Endodermal cell (in vitro differentiated cells): Measurements from ENCODE around the gene RIPOR2. TPM values are rescaled to one million over a fixed set of nuclear protein-coding genes. Genes with fewer than 3 reads are reported as not detected.

Experiments
- DNase-seq: peaks from one replicate; pipeline ENCODE4 v3.0.0-alpha.2; 2017
- H3K27ac ChIP-seq: 2 replicates; pipeline ENCODE4 v1.5.1; 2013; ENCODE audit warnings: mild to moderate bottlenecking, low read depth, low read length, moderate library complexity
- H3K27me3 ChIP-seq: 2 replicates; pipeline ENCODE4 v1.6.1; 2013; ENCODE audit warnings: mild to moderate bottlenecking, low read length, moderate library complexity; ENCODE audit not compliant: insufficient read depth, control insufficient read depth, poor library complexity, severe bottlenecking
- H3K36me3 ChIP-seq: 2 replicates; pipeline ENCODE4 v1.7.0; 2013; ENCODE audit warnings: mild to moderate bottlenecking, low read length, moderate library complexity; ENCODE audit not compliant: control insufficient read depth, insufficient read depth
- H3K4me1 ChIP-seq: one replicate; pipeline ENCODE4 v1.7.0; 2013; ENCODE audit warnings: low read length; ENCODE audit not compliant: control insufficient read depth, insufficient read depth
- H3K4me3 ChIP-seq: 2 replicates; pipeline ENCODE4 v1.5.1; 2013; ENCODE audit warnings: mild to moderate bottlenecking, low read length, moderate library complexity
- H3K9ac ChIP-seq: 2 replicates; pipeline ENCODE4 v1.6.1; 2013; ENCODE audit warnings: mild to moderate bottlenecking, low read length, moderate library complexity; ENCODE audit not compliant: poor library complexity, severe bottlenecking; ENCODE audit errors: extremely low read depth
- H3K9me3 ChIP-seq: 2 replicates; pipeline ENCODE4 v1.6.1; 2013; ENCODE audit warnings: mild to moderate bottlenecking, low read length, moderate library complexity; ENCODE audit not compliant: control insufficient read depth
- H3K27ac Mint-ChIP-seq: 2 replicates; pipeline ENCODE4 v1.8.0; 2020; ENCODE audit warnings: mixed read lengths
- H3K27me3 Mint-ChIP-seq: 2 replicates; pipeline ENCODE4 v1.8.0; 2021; ENCODE audit warnings: mild to moderate bottlenecking, mixed read lengths; ENCODE audit not compliant: insufficient read depth
- H3K36me3 Mint-ChIP-seq: 2 replicates; pipeline ENCODE4 v1.8.0; 2020; ENCODE audit warnings: low read depth, mixed read lengths
- H3K4me1 Mint-ChIP-seq: 2 replicates; pipeline ENCODE4 v1.8.0; 2020; ENCODE audit warnings: mixed read lengths
- H3K4me3 Mint-ChIP-seq: 2 replicates; pipeline ENCODE4 v1.8.0; 2020; ENCODE audit warnings: mild to moderate bottlenecking, moderate library complexity, mixed read lengths
- H3K9me3 Mint-ChIP-seq: 2 replicates; pipeline ENCODE4 v1.8.0; 2020; ENCODE audit warnings: mild to moderate bottlenecking, mixed read lengths
- CTCF ChIP-seq: fragments of 200-600 bp; sonication (generic); conservative IDR thresholded peaks from 2 replicates; pipeline ENCODE4 v1.5.0; 2021; ENCODE audit warnings: antibody characterized with exemption, mild to moderate bottlenecking
- WGBS, 2 experiments: methylation state at CpG; one replicate each; pipeline versions ENCODE4 v1.1.5 to v1.1.7; 2013; ENCODE audit warnings: missing lambda C conversion rate in 2 of 2, mixed read lengths in 1 of 2; ENCODE audit not compliant: insufficient coverage in 1 of 2, insufficient read length in 1 of 2; 5-methylcytosine and 5-hydroxymethylcytosine counted together
- total RNA-seq, 2 donors: library from RNA; stranded (reverse); fragmentation: NEBNext Ultra II Directional in 1 of 2; extraction: Animal tissue kit (Norgen Biotek cat#: 25700) in 1 of 2; gene quantifications; 2 replicates in 1 of 2; 3 replicates in 1 of 2; pipeline ENCODE4 v1.2.1, GENCODE V29; 2021

The RIPOR2 gene
- total RNA-seq, 2 donors from 2014 or later: 9.3 to 10.4 TPM

DNA sequence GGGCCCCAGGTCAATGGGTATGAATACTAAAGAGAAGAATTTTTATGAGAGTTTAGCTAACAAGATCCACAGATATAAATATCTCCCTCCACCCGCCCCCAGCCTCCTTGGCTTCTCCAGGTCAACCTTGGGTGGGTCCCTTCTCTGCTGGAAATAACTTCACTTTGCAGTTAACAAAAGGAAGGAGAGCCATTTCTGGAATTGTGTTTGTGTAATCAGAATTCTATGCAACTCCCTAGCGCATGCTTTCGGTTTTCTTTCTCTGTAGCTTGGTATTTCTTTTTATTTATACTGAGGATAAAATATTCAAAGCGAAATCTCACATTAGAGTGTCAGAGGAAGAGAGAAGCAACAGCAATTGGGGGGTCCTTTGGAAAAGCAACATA, 27.1 kb downstream of the RIPOR2 start:
- Histone ChIP-seq H3K9ac (no peak overlapping the region), H3K4me1 (peaks cover 8% of the 10 kb centered on the region), H3K27me3 (peaks cover 55% of the 10 kb centered on the region), H3K9me3 (no peaks in the 10 kb centered on the region), H3K27ac (no peak overlapping the region), H3K36me3 (no peaks in the 10 kb centered on the region), H3K4me3 (no peak overlapping the region)
- peaks cover 20% of the 10 kb centered on the region for H3K4me1 Mint-ChIP-seq
- WGBS, 2 experiments: 95 to 100% methylated on average over 3 to 4 of the region's 4 CpGs
- H3K27me3 Mint-ChIP-seq: peaks cover 69% of the 10 kb centered on the region
- no peak overlapping the region for H3K4me3 Mint-ChIP-seq
- H3K27ac Mint-ChIP-seq: no peak overlapping the region
- no peak for DNase-seq
- no peaks in the 10 kb centered on the region for H3K36me3 Mint-ChIP-seq
- H3K9me3 Mint-ChIP-seq: no peaks in the 10 kb centered on the region
- TF ChIP-seq CTCF: no peak

- peaks cover 8% of the 10 kb centered on the region for H3K4me1 ChIP-seq
- H3K9ac ChIP-seq: no peak overlapping the region
- Mint-ChIP-seq H3K9me3 (peaks cover under 1% of the 10 kb centered on the region), H3K27me3 (peaks cover 64% of the 10 kb centered on the region), H3K4me3 (no peak overlapping the region), H3K36me3 (peaks cover under 1% of the 10 kb centered on the region), H3K27ac (no peak overlapping the region), H3K4me1 (peaks cover 21% of the 10 kb centered on the region)
- no peak for DNase-seq
- TF ChIP-seq CTCF: no peak
- H3K27ac ChIP-seq: no peak overlapping the region
- no peak overlapping the region for H3K4me3 ChIP-seq
- H3K9me3 ChIP-seq: no peaks in the 10 kb centered on the region
- 74 to 78% methylated on average over 4 of the region's 4 CpGs for WGBS, 2 experiments
- no peaks in the 10 kb centered on the region for H3K36me3 ChIP-seq
- H3K27me3 ChIP-seq: peaks cover 50% of the 10 kb centered on the region
These were observed 27.7 kb downstream of the RIPOR2 start for GRCh38 chr6:24907919-24908649.

GRCh38 chr6:24906314-24906713, 29.4 kb downstream of the RIPOR2 start:
- no peak overlapping the region for H3K4me3 Mint-ChIP-seq
- no peak for TF ChIP-seq CTCF
- H3K36me3 Mint-ChIP-seq: peaks cover 2% of the 10 kb centered on the region
- Histone ChIP-seq H3K4me3 (no peak overlapping the region), H3K4me1 (peaks cover 8% of the 10 kb centered on the region), H3K9ac (no peak overlapping the region), H3K36me3 (no peaks in the 10 kb centered on the region), H3K27ac (no peak overlapping the region), H3K27me3 (peaks cover 32% of the 10 kb centered on the region), H3K9me3 (no peaks in the 10 kb centered on the region)
- H3K9me3 Mint-ChIP-seq: peaks cover 4% of the 10 kb centered on the region
- peaks cover 50% of the 10 kb centered on the region for H3K27me3 Mint-ChIP-seq
- H3K27ac Mint-ChIP-seq: no peak overlapping the region
- H3K4me1 Mint-ChIP-seq: peaks cover 18% of the 10 kb centered on the region
- DNase-seq: no peak
